HG03342 (cell line): ENCODE data around the gene TMEM61.

Source experiments
- ATAC-seq: cut with Tn5 transposase; IDR thresholded peaks from one replicate; pipeline ENCODE4 v1.9.1; 2021; ENCODE audit warnings: mild to moderate bottlenecking, moderate library complexity; ENCODE audit not compliant: unreplicated experiment

The TMEM61 gene

DNA sequence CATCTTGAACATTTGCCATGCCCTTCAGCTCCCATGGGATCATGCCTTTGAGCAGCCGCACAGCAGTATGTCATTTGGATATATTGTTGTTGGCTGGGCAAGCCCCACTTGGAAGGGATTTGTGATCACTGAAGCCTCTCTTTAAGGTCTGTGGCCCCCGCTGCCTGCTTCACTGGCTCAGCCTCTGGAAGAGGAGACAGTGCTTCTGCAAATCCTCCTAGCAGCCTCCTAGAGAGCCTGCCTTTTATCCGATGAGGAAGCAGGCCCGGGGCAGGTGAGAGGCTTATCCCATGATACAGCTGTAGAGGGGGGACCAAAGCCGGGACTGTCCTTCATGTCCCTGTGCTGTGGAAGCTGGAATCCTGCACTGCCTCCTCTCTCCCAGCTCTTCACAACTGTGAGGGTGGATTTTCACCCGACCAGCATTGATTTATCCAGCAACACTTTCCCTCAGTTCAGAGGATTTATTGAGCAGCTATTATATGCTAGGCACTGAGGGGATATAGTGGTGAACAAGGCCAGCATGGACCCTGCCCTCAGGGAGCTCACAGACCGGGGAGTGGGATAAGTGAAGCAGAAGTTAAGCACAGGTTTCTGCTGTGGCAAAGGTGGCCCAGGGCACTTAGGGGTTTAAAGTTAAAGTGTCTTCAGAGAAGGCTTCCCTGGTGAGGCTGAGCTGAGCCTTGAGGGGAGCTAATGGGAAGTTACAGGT lies 3.9 kb downstream of the TMEM61 start:
- ATAC-seq, result no peak

DNA sequence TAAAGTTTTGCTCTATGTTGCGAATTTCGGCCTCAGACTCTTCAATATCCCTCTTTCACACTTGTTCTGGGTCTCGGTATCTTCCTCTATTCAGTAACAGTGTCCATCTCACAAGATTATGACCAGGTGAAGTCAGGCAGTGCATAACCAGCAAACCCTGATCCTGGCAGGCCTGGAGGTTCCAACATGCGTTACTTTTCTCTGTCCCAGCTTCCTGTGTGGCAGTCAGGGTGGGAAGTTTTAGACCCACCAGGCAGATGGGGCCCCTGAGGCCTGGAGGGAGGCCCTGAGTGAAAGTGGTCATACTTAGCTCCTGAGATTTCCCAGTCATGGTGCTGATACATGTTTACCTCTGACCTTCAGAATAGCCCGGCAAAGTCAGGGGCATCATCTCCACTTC lies 5.1 kb downstream of the TMEM61 start:
- ATAC-seq, result no peak

DNA sequence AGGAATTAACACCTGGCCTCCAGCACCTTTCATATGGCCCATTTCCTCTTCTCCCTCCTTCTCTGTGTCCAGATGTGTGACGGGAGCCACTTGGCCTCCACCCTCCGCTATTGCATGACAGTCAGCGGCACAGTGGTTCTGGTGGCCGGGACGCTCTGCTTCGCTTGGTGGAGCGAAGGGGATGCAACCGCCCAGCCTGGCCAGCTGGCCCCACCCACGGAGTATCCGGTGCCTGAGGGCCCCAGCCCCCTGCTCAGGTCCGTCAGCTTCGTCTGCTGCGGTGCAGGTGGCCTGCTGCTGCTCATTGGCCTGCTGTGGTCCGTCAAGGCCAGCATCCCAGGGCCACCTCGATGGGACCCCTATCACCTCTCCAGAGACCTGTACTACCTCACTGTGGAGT lies 5.6 kb downstream of the TMEM61 start:
- ATAC-seq, result no peak

DNA sequence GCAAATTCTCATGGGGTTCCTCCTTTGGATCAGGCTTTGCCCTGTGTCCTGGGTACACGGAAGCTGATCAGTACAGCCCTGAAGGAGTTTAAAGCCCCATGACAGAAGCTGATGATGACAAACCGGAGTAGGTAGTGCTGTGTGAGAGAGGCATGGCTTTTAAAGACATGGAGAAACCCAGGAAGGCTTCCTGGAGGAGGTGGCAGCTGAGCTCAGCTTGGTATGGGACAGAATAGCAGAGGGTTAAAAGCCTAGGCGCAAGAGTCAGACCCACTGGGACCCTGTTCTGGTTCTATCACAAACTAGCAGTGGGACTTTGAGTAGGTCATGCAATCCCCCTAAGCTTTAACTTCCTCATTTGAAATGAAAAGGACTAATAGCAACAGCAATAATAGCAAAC lies 6.1 kb downstream of the TMEM61 start:
- ATAC-seq, result no peak

DNA sequence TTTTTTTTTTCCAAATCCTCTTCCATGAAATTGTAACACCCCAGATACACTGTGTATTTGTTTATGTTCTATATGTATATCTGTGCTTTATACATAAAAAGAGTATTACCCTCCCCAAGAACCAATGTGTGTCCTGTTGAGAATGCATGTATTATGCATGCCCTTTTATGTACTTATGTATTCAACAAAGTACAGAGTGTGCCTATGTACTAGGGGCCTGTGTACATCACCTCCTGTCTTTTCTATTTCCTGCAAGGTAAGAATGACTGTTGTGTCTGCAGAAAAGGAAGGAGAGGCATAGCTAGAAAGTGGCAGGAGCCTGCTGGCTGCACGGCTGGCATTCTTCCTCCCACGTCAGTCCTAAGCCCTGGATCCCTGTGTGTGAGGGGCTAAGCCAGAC lies 7.0 kb downstream of the TMEM61 start:
- ATAC-seq, result no peak

DNA sequence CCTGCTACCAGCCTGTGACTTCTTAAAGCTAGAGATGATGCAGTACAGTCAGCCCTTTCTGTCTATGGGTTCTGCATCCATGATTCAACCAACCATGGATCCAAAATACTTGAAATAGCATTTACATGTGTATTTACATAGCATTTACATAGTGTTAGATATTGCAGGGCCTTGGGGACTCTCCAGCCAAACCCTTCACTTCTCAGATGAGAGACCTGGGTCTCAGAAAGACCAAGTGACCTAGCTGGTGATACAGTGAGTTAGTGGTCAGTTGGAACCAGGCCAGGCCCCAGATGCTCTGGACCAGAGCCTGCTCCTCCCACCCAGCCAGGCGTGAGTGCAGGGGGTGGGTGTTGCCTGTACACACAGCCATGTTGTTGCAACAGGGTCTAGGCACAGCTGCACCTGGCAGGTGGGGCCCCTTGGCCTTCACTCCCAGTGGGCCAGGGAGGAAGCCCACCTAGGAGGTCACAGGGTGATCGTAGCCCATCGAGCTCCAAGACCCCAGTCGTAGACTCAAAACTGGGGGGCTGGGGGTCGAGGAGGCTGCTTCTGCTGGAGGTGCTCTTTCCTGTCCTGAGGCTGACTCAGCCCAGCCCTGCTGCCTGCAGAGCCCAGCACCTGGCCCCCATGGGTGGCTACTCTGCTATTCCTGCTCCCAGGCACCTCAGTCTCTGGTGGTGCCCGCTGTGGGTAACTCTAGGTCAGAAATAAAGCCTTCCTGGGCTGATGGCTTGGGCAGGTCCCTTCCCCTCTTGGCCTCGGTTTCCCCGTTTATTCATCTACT lies 7.7 kb downstream of the TMEM61 start:
- ATAC-seq, result no peak

DNA sequence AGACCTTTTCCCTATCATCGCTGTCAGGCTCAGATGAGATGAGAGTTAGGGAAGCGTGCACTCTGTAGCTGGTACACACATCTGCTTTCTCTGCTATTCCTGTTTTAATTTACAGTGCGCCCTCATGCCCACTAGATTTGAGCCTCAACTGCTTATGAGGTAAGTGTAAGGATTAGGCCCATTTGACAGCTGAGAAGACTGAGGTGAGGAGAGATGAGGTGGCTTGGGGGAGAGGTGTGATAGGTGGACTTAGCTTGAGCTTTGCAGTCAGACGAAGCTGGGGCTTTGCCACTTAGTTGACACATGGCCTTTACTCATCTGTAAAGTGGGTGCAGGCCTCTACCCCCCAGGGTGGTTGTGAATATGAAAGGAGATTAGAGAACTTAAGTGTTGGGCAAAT lies 8.5 kb downstream of the TMEM61 start:
- no peak for ATAC-seq

DNA sequence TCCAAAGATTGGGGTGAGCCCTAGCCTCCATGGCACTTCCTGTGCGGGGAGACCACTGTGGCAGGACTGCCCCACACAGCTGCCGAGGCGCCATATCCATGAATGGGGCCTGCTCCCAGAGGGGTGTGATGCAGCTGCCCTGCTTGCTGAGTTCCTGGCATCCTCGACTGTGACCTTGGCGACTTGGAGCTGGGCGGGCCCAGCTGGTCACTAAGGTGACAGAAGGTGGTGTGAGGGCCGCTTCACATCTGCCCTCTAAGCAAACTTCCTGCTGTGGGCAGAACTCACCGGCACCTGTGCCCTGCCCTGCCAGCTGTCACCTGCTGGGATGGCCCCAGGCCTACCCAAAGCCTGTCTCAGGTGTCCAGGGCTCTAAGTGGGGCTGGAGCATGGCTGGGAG lies 9.0 kb downstream of the TMEM61 start:
- no peak for ATAC-seq

DNA sequence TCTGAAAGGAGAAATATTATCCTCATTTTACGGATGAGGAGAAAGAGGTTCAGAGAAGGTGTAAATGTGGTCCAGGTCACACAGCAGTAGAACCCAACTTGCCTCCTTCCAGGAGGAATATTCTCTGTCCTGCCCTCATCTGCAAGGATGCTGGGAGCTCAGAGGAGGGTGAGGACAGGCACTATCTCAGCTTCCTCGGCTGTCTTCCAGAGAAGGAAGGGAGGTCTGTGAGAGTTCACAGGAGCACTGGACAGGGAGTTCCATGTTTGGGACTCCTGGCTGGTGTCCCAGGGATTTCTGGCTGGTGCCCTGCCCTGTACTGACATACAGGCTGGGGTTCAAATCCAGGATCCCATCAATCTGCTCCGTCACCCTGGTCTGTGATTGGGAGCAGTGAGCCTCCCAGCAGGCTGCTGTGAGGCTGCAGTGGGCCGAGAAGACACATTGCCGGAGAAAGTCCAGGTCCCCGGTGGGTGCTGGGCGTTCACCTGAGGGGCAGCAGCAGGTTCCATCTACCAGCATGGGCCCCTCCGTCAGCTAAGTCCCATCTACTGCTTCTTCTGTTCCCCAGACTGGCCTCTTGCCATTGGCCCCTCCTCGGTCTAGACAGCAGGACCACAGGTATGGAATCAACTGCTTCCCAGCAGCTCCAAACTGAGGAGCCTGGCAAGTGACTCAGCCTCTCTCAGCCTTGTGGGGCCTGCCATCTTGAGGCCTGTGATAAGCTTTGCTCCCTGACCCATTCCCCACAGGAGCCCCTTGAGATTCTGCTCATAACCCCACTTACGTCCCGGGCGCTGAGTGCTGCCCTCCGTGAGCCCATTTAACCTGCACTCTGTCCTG lies 9.8 kb downstream of the TMEM61 start:
- ATAC-seq, result no peak

DNA sequence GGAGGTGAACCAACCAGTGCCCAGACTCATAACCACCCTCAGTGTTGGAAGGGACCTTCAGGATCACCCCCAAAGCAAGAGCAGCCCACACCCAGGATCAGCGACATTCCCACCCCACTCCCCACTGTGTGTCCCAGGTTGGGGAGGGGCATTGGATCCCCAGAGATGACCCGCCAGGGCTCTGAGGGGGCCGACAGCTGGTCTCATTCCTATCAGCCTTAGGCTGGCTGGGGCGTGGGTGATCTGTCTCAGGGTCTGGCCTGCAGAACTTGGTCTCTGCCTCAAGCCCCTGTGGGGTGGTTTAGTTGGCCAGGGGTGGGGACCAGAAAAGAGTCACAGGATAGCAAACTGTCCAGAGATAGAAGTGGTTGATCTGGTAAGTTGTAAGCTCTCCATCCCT lies 10.5 kb downstream of the TMEM61 start:
- ATAC-seq, result no peak

DNA sequence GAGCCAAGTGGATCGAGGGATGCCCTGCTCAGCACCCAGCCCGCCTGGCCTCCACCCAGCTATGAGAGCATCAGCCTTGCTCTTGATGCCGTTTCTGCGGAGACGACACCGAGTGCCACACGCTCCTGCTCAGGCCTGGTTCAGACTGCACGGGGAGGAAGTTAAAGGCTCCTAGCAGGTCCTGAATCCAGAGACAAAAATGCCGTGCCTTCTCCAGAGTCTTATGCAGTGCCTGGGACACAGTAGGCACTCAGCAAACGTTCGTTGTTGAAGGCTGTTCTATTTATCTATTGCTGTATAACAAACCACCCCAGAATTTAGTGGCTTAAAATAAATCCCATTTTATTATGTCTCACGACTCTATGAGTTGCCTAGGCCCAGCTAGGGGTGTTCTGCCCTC lies 11.5 kb downstream of the TMEM61 start:
- ATAC-seq, result no peak

DNA sequence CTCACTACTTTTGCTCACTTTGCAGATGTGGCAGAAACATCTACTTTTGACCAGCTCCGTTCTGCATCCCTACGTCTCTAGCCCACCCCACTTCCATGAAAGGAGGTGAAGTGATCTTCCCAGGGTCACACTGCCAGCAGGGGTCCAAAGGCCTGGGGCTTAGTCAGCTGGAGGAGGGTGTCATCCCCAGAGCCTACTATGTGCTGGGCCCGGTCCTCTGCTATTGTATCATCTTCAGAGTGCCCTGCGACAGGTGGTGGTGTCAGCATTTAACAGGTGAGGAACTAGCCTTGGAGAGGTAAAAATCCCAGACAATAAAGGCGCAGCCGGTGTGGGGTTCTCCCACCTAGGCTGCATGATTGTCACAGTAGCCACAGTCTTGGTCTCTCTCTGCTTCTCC lies 12.7 kb downstream of the TMEM61 start:
- no peak for ATAC-seq

DNA sequence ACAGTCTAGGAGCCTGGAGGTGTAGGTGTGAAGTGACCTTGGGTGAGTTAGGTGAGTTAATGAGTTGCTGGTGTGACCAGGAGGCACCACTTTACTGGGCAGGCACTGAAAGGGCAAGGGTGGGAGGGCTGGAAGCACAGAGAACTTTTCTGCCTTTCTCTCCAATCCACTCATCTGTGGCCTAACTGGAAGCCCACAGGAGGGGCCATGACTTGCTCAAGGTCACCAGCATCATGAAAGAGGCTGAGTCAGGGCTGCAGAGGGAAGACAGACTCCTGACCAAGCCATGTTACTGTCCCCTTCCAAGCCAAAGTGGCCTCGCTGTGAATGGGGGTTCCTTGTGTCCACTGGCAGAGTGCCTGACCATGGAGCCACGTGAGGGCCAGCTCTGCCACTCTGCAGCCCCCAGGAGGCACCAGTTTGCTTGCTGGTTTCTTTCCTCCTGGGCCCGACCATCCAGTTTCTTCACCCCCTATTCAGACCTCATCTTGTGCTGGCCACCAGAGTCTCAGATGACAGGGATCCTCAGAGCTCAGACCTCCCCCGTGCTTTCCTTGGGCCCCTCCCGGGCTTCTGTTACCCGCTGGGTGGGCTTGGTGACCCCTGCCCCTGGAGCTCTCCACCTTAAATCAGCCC lies 14.0 kb downstream of the TMEM61 start:
- ATAC-seq, result no peak

DNA sequence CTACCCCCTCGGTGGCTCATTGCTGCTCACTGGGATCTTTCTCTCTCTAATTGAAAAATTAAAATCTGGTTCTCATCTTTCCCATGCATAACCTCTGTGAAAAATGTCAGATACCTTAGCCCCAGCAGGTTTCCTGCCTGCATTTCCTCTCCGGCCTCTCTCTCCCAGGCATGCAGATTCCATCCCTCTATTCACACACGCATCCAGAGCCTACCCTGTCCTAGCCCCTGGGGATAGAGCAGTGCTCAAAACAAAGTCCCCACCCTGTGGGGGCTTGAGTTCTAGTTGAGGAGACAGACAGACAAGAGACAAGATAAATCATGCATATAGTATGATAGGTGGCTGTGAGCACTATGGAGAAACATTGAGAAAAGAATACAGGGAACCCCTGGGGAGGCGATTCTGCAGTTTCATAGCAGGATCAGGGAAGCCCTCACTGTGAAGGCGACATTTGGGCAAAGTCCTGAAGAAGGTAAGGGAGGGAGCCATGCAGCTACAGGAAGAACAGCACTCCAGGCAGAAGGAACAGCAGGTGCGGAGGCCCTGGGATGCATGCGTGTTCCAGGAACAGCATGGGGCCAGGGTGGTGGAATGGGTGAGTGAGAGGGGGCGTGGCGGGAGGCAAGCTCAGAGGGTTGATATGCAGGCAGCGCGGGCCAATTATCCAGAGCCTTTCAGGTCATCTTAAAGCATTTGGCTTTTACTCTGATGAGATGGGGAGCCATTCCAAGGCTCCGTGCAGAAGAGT lies 14.8 kb downstream of the TMEM61 start:
- no peak for ATAC-seq

DNA sequence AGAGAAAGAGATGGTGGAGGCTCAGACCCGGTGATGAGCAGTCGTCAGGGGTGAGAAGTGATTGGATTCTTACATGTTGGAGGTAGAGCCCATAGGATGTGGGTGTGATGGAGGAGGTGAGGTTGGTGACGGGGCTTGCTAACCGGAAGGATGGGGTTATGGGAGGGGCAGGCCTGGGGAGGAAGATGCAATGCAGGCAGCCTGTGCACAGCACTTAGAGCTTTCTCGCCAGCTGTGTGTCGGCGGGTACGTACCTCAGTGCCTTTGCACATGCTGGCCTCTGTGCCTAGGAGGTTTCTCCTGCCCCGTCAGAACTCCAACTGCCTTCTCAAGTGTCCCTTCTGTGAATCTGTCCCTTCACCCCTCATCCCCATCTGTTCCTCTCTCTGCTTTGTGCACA lies 15.4 kb downstream of the TMEM61 start:
- no peak for ATAC-seq

DNA sequence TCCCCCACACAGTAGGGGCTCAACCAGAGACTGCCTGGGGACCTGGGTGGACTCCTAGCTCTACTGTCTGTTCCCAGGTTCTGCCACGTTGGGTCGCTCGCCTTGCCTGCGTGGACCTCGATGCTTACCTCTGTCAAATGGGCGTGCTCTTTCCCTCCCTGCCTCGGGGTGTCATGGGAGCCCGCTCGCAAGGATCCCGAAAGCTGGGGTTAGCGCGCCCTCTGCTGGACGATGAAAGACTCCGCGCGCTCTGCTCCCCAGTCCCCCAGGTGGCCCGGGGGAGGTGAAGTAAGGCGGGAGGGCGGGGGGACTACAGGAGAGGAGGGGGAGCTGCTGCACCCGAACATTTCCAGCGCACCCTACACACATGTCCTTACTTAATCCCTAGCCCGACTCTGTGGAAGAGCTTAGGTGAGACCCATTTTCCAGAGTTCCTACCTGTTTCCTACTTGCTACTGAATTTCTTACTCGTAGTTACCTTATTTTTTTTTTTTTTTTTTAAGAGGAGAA lies 16.0 kb downstream of the TMEM61 start:
- peak; percentile 75 for ATAC-seq

DNA sequence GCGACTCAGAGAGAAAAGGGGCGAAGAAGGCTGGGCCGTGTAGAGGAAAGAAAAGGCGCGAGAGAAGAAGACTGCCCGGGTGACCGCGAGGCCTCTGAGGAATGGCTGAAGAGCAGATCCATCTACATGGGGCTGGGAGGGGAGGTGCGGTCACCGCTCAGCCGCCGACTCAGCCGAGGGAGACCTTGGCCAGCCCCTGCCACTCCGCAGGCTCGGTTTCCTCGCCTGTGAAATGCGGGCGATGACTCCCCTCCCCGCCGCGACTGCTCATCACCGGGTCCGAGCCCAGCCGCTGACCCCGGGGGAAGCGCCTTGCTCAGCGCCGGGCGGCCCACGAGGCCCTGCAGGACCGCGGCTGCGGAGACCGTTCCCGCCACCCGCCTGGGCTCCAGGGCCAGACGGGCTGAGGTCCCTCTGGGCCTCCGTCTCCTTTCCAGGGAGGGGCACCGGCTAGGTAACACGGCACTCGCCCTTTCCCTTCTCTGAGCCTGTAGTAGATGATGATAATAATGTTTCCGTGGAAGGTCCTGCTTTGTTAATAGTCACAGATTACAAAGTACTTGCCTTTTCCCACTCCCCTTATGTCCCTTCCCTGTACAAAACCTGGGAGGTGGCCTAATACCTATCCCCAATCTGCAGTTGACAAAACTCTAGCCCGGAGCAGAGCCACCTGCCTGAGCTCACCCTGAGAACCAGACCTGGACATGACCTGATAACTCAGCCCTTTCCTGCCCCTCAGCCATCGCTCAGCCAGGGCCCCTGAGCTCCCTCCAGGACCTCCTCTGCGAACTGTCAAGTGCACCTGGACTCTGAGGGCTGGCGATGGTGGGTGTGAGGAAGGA lies 16.7 kb downstream of the TMEM61 start:
- no peak for ATAC-seq

DNA sequence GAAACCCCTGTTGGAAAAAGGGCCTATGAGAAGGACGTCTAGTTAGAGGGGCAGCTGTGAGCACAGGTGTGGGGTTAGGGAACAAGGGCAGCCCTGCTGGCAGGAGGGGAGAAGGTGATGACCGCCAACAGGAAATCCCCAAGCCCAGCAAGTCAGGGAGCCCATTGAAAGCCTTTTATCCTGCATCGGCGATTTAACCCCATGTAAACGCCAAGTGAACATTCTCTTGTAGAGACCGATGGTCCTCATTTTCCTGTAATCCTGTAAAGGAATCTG lies 17.2 kb downstream of the TMEM61 start:
- no peak for ATAC-seq

DNA sequence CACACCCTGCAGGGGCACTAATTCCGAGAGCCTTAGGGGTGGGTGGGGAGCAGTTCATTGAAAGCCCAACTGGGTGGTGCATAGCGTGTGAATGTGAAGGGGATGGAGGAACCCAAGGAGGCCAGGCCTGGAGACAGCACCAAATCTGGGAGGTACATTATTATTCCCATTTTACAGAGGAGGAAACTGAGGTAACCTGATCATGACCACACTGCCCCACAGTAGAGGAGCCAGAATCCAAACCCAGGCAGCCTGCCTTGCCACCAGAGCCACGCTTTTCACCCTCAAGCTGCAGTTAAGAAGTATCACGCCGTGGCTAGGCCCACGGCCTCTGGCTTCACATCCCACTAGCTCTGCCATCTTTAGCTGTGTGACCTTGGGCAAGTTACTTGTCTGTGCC lies 17.7 kb downstream of the TMEM61 start:
- ATAC-seq, result no peak

DNA sequence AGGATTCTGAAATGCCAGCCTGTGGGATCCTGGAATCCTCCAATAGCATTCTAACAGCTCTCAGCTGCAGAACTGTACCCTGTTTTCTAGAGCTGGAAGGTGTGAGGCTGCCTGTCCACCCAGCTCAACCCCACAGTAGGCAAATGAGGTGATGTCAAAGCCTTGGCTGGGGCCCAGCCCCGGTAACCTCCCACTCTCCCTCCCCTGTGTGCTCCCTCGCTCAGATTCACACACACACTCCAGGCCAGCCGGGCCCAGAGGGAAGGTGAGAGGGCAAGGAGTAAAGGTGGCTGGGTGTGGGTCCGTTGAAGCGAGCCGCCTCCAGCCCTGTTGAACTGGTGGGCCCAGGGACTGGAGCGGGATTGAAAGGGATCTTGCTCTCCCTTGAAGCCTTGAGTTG lies 18.2 kb downstream of the TMEM61 start, which contains the start of gene BSND:
BSND (plus strand) TSS at position 257 of the 400 bp plus-strand sequence. CDS start 254 bp downstream, outside the sequence.
- ATAC-seq, result no peak
